ENCODE results near the gene NDUFAB1.
"Not testable (repeated sequence)": the region's sequence is repeated elsewhere in the genome, so short reads cannot be mapped to it uniquely, and the experiment has no call there.

Gene NDUFAB1

DNA sequence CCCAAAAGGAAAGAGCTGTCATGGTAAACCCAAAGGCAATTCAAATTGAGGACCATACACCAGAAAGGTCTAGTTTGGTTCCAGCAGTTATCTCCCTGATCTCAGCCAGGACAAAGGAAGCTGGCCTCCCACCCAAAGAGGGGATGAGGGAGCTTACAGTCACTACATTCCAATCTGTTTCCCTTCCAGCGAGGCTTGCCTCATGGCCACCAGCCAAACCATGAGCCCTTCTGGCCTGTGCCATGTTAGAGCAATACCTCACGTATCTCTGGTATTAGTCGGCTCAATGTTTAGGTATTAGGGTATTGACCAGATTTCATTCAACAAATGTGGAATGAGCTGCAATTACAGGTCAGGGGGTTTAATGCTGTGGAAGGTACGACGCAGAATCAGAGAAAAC is 8.4 kb downstream of the NDUFAB1 start:
- CTCF ChIA-PET = interaction anchor here (0.9 kb wide), 1 partner anchor 9 kb away, joined by 3 read pairs; no protein-coding TSS in a partner anchor
- POLR2A ChIA-PET = interaction anchor here (0.7 kb wide), 1 partner anchor 30 kb away, joined by 3 read pairs; the partner anchor contains the start of genes EARS2 and UBFD1
- DNase-seq (ENCODE audit: extremely low spot score) = no peak
- TF ChIP-seq L3MBTL2 (conservative IDR thresholded peaks at IDR 0.05) (no peak), TARDBP (IDR thresholded peaks at IDR 0.05) (no peak), ARNT (IDR thresholded peaks at IDR 0.05) (no peak), FOXK2 (IDR thresholded peaks at IDR 0.05) (no peak), HDGF (IDR thresholded peaks at IDR 0.05; ENCODE audit: borderline replicate concordance) (no peak), BHLHE40 (IDR thresholded peaks at IDR 0.05; ENCODE audit: borderline replicate concordance) (no peak), FOXM1 (IDR thresholded peaks at IDR 0.05; ENCODE audit: borderline replicate concordance) (no peak), CTBP1 (IDR thresholded peaks at IDR 0.05; ENCODE audit: borderline replicate concordance) (no peak), SP1 (IDR thresholded peaks at IDR 0.05) (no peak), NFRKB (IDR thresholded peaks at IDR 0.05) (no peak), ELF4 (IDR thresholded peaks at IDR 0.05) (no peak), SUZ12 (IDR thresholded peaks at IDR 0.05) (no peak), ZNF384 (IDR thresholded peaks at IDR 0.05) (no peak), FOXA1 (IDR thresholded peaks at IDR 0.05) (no peak), LEF1 (IDR thresholded peaks at IDR 0.05; ENCODE audit: borderline replicate concordance) (no peak)
- TF ChIP-seq, protein P1, sequence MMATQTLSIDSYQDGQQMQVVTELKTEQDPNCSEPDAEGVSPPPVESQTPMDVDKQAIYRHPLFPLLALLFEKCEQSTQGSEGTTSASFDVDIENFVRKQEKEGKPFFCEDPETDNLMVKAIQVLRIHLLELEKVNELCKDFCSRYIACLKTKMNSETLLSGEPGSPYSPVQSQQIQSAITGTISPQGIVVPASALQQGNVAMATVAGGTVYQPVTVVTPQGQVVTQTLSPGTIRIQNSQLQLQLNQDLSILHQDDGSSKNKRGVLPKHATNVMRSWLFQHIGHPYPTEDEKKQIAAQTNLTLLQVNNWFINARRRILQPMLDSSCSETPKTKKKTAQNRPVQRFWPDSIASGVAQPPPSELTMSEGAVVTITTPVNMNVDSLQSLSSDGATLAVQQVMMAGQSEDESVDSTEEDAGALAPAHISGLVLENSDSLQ (IDR thresholded peaks at IDR 0.05) = no peak

DNA sequence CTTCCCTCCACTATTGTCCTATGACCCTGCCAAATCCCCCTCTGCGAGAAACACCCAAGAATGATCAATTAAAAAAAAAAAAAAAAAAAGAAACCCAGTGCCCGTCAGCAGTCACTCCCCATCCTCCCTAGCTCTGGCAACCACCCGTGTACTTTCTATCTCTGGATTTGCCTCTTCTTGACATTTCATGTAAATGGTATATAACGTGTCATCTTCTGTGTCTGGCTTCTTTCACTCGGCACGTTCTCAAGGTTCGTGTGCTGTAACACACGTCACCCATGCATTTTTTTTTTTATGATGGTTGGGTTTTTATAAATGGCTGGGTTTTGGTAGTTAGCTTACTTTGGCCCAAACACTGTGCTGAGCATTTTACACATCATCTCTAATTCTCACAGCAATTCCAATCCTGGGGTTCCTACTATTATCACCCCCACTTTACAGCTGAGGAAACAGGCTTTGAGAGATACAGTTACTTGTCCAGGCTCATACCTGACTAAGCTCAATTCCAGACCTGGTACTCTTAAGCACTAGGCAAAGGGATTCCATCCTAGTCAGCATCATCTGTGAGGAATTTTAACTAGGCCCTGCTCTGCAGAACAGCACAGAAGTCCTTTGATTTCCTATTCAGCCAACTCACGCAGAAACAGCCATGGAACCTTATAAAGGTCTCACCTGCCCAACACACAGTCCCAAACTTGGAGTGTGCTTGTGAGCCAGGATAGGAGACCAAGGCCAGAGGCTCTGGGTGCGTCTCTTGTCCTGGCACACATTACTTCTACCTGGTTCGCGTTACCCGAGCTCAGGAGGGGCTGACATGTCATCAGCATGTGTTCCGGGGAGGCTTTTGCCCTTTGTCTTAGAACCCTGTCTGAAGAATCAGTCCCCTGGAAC is 11.7 kb downstream of the NDUFAB1 start:
- CTCF ChIA-PET = interaction anchor here (0.9 kb wide), 1 partner anchor 12 kb away, joined by 3 read pairs; no protein-coding TSS in a partner anchor

DNA sequence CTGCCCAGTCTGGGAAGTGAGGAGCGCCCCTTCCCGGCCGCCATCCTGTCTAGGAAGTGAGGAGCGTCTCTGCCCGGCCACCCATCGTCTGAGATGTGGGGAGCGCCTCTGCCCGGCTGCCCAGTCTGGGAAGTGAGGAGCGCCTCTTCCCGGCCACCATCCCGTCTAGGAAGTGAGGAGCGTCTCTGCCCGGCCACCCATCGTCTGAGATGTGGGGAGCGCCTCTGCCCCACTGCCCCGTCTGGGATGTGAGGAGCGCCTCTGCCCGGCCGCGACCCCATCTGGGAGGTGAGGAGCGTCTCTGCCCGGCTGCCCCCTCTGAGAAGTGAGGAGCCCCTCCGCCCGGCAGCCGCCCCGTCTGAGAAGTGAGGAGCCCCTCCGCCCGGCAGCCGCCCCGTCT is 12.8 kb downstream of the NDUFAB1 start:
- CTCF ChIA-PET; POLR2A ChIA-PET; DNase-seq (ENCODE audit: extremely low spot score): not testable (repeated sequence)

More for the DNA sequence above, 11.7 kb downstream of the NDUFAB1 start:
- POLR2A ChIA-PET = interaction anchor here (1.3 kb wide), 1 partner anchor 27 kb away, joined by 4 read pairs; the partner anchor contains the start of genes EARS2 and UBFD1
- no peak for DNase-seq (ENCODE audit: extremely low spot score)
- TF ChIP-seq ELF4 (IDR thresholded peaks at IDR 0.05) (no peak), SP1 (IDR thresholded peaks at IDR 0.05) (no peak), ARNT (IDR thresholded peaks at IDR 0.05) (no peak), TARDBP (IDR thresholded peaks at IDR 0.05) (no peak), HDGF (IDR thresholded peaks at IDR 0.05; ENCODE audit: borderline replicate concordance) (no peak), L3MBTL2 (conservative IDR thresholded peaks at IDR 0.05) (no peak)

DNA sequence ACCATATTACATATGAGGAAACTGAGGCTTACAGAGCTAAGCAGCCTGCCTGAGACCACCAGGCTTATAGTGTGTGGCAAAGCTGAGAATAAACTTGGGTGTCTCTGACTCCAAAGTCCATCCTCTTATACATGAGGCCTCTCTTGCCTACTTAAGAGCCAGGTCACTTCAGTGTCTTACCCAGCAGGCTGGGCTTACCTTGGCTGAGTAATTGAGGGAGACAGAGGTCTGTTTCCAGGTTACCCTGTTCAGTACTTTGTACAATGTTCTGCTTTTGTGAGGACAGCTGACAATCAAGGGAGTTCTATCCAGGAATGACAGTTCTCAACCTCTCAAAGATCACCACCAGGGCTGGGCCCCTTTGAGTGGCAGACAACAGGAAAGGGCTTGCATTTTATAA is 14.4 kb downstream of the NDUFAB1 start:
- ChIA-PET POLR2A (no interaction called here), CTCF (interaction anchor here (0.6 kb wide), 1 partner anchor 454 kb away, joined by 4 read pairs; no protein-coding TSS in a partner anchor)
- DNase-seq (ENCODE audit: extremely low spot score) = no peak
- no peak for TF ChIP-seq HDGF (IDR thresholded peaks at IDR 0.05; ENCODE audit: borderline replicate concordance)
- no peak for TF ChIP-seq FOXK2 (IDR thresholded peaks at IDR 0.05)
- TF ChIP-seq L3MBTL2 (conservative IDR thresholded peaks at IDR 0.05) = no peak
- TF ChIP-seq, protein P1 (IDR thresholded peaks at IDR 0.05) = no peak
- no peak for TF ChIP-seq FOXM1 (IDR thresholded peaks at IDR 0.05; ENCODE audit: borderline replicate concordance)
- TF ChIP-seq ARNT (IDR thresholded peaks at IDR 0.05) = no peak
- no peak for TF ChIP-seq ELF4 (IDR thresholded peaks at IDR 0.05)
- TF ChIP-seq ZNF384 (IDR thresholded peaks at IDR 0.05) = no peak
- no peak for TF ChIP-seq BHLHE40 (IDR thresholded peaks at IDR 0.05; ENCODE audit: borderline replicate concordance)
- no peak for TF ChIP-seq CTBP1 (IDR thresholded peaks at IDR 0.05; ENCODE audit: borderline replicate concordance)
- no peak for TF ChIP-seq LEF1 (IDR thresholded peaks at IDR 0.05; ENCODE audit: borderline replicate concordance)
- no peak for TF ChIP-seq SP1 (IDR thresholded peaks at IDR 0.05)
- no peak for TF ChIP-seq NFRKB (IDR thresholded peaks at IDR 0.05)
- no peak for TF ChIP-seq FOXA1 (IDR thresholded peaks at IDR 0.05)
- TF ChIP-seq SUZ12 (IDR thresholded peaks at IDR 0.05) = no peak
- no peak for TF ChIP-seq TARDBP (IDR thresholded peaks at IDR 0.05)

DNA sequence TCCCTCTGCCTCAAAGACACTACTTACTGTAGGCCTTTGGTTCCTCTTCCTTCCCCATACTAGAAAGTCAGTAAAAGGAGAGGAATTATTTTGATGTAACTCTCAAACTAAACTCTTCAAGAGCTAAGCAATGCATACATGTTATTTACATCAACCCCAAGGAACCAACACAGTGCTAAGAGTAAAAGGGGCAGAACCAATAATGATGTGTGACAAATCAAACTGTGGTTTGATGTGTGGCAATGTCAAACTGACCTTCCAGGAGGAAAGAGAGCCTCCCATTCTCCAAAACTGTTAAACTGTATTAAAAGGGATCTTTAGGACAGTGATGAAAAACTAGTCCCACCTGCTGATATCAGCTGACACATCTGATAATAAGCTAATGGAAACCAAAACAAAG is 15.7 kb downstream of the NDUFAB1 start:
- POLR2A ChIA-PET = no interaction called here
- TF ChIP-seq BHLHE40 (IDR thresholded peaks at IDR 0.05; ENCODE audit: borderline replicate concordance) (no peak), ELF4 (IDR thresholded peaks at IDR 0.05) (no peak), SUZ12 (IDR thresholded peaks at IDR 0.05) (no peak), HDGF (IDR thresholded peaks at IDR 0.05; ENCODE audit: borderline replicate concordance) (no peak), FOXK2 (IDR thresholded peaks at IDR 0.05) (no peak), FOXM1 (IDR thresholded peaks at IDR 0.05; ENCODE audit: borderline replicate concordance) (no peak), CTBP1 (IDR thresholded peaks at IDR 0.05; ENCODE audit: borderline replicate concordance) (no peak), FOXA1 (IDR thresholded peaks at IDR 0.05) (no peak)
- CTCF ChIA-PET = no interaction called here
- no peak for DNase-seq (ENCODE audit: extremely low spot score)

DNA sequence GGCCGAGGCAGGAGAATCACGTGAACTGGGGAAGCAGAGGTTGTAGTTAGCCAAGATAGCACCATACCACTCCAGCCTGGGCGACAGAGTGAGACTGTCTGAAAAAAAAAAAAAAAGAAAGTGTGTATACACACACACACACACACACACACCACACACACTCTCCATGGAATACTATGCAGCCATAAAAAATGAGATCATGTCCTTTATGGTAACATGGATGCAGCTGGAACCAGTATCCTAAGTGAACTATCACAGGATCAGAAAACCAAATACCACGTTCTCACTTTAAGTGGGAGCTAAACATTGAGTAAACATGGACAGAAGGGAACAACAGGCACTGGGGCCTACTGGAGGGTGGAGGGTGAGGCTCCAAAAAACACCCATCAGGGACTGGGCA is 16.7 kb downstream of the NDUFAB1 start:
- no peak for DNase-seq (ENCODE audit: extremely low spot score)
- CTCF ChIA-PET = no interaction called here
- TF ChIP-seq ZNF384 (IDR thresholded peaks at IDR 0.05) (0 out of 2 replicates have a peak, but pooled peaks have one; percentile 17), L3MBTL2 (conservative IDR thresholded peaks at IDR 0.05) (no peak)
- POLR2A ChIA-PET = no interaction called here
